ENCODE data around the gene GPR137B.

- TF ChIP-seq BRCA1 (IDR thresholded peaks at IDR 0.05; ENCODE audit: low read depth, low read length) (no peak), TAF1 (IDR thresholded peaks at IDR 0.05; ENCODE audit: low read depth, low read length) (no peak), EZH2 (IDR thresholded peaks at IDR 0.05; ENCODE audit: low read depth, low read length, severe bottlenecking) (no peak)
Measured at GRCh38 chr1:236112332-236112627, 30.1 kb upstream of the GPR137B start.
